Skin epidermis (tissue), 12 donors: ENCODE measurements around the gene AFF3.

Source experiments
- H3K27ac ChIP-seq, 21 experiments: fragments of 200-600 bp; sonication (generic) in 11 of 21; one replicate each; pipeline ENCODE4 v1.5.0; 2020; ENCODE audit warnings: mild to moderate bottlenecking in 3 of 21, inconsistent platforms in 2 of 21, moderate library complexity in 2 of 21
- H3K4me3 ChIP-seq, 7 experiments: fragments of 200-600 bp; sonication (generic) in 2 of 7; one replicate each; pipeline ENCODE4 v1.5.0; 2020; ENCODE audit warnings: inconsistent platforms in 2 of 7, mild to moderate bottlenecking in 2 of 7, moderate library complexity in 1 of 7

The AFF3 gene

DNA sequence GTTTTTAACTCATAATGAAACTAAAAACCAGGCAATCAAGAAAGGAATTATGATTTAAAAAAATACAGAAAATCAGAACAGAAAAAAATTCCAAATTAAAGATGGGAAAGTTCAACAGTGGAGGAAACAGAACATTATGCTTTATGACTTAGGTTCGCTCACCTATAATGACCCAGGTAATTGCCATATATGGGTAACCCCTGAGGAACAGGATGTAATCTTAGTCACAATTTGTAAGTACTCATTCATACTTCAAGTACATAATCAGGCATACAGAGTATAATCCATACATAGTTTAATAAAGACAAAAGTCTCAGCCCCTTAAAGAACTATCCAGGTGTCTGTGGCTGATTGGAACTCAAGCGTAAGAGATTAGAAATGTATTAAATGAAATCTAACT is 159.6 kb downstream of the AFF3 start:
- Histone ChIP-seq H3K4me3 (no peak overlapping the region), H3K27ac (no peak overlapping the region)

DNA sequence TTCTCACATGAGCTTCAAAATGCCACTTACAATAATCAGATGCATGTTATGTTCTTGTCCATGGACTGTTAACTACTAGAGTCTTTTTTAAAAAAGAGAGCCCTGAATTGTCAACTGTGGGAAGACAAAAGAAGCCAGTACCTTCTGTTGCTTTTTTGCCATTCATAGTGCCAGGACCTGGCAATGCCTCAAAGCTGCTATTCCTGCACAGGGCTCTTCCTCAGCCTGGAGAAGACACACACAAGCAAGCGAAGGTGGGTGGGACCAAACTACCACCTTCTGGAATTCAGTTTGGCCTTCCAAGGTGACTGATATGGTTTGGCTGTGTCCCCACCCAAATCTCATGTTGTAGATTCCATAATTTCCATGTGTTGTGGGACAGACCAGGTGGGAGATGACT is 160.6 kb downstream of the AFF3 start:
- no peak overlapping the region for H3K4me3 ChIP-seq
- no peak overlapping the region for H3K27ac ChIP-seq

DNA sequence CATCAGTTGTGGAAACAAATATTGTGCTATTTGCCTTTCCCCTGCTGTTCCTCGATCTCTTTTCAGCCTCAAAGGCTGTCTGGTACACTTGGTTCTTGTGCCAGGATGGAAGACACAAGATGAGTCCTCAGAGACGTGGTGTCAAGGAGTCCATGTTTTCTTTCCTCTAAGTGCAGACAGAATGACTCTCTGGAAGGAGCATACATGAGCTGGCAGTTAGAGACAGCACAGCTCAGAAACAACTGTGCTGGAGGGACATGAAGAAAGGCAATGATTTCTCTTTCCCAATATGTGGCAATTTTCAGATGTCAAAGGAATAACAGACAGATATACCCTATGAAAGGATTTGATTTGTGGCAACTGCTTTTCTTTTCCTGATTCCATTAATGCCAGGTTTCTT is 162.2 kb downstream of the AFF3 start:
- H3K27ac ChIP-seq = no peak overlapping the region
- no peak overlapping the region for H3K4me3 ChIP-seq

DNA sequence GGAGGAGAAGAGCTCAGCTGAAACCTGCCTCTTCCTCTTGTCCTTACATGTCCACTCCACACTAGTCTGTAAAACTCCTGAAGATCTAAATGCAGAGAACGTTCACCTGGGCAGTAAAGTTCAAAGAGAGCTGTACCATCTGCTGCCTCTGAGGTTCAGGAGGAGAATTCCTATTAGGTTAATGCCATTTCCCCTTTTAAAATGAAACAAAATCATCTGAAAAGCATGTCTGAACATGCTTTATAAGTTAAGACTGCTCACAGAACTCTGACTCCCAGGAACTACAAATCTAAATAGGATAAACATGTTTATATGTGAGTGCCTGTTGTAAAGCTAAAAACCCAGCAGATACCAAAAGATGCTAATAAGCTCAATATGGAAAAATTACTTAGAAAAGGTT is 164.4 kb downstream of the AFF3 start:
- no peak overlapping the region for H3K27ac ChIP-seq
- no peak overlapping the region for H3K4me3 ChIP-seq

DNA sequence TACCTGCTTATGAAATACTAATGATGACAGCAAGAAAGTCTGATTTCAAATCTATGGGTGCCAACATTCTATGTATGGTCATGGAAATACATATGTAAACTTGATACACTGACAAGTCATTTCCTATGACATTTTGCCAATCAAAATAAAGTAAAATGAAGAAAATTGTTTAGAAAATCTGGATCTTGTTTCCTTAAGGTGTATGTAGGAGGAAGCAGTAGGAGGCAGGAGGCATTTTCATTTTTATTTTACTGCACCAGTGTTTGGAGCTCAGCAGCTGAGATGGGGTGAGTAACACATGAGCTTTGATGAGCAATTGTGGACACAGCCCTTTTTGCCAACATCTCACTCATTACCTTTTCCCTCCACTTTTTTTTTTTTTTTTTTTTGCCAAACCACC is 167.0 kb downstream of the AFF3 start:
- no peak overlapping the region for H3K4me3 ChIP-seq
- no peak overlapping the region for H3K27ac ChIP-seq

DNA sequence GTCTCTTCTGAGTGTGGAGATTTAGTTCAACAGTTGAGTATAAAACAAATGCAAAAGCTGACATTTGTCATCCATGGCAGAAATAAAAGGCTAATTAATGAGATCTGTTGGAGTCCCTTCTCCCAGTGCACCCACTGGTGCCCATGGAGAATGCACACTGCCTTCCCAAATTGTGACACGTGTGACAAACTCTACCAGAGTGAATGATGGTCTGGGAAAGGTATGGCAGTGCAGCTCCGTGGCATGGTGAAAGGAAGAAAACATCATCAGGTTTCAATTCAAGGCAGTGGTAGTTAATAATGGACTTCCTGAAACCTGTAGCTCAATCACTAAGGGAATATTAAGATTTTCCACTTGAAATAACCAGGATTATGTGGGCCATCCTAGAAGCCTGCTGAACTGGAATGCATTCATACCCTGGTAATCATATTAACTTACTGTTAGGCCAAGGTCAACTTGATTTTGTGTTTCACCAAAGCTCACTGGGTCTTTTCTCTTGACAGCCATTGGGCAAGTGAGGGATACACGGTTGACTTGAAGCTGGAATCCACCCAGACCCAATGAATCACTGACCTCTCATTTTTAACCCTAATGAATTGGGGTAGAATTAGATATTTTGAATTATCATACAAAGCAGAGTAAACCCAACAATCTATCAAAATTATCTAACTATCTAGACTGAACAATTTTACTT is 167.6 kb downstream of the AFF3 start:
- no peak overlapping the region for H3K27ac ChIP-seq
- no peak overlapping the region for H3K4me3 ChIP-seq

DNA sequence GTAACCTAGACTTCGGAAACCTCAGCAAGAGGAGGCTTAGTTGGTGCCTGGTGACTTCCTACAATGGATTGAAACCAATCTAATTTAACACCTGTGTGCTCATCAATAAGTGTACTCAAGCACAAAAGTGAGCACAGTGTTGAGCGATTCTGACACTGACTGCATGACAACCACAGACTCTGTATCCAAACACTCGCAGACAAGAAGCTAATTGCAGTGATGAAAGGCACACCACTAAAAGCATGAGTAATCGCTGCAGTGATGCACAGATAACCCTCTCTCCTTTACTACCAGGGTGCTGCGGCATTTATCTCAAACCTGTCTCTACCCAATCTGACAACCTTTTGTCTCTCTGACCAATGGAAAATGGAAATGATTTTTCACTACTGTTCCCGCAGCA is 168.1 kb downstream of the AFF3 start:
- H3K4me3 ChIP-seq = no peak overlapping the region
- no peak overlapping the region for H3K27ac ChIP-seq

DNA sequence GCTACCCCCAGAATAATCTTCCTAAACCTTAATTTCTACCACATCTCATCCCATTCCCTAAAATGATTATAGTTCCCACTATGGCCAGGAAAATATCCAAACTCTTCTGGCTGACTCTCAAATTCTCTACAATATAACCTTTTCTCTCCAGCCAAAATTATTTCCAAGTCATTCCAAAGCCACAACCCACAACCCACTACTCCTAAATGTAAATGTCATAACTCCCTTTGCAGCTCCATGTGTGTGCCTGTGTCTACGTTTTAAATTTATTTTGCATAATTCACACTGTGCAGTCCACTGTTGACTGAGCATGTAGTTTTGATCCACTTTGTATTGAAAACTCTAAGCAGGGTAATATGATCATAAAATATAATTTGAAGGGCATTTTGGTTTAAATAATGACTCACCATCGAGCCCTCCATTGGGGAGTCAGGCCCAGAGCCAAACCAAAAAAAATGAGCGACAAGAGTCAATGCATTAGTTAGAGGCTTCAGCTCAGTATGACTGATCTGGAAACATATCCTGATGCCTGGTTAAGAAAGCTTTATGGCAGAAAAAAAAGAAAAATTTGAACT is 171.0 kb downstream of the AFF3 start:
- H3K4me3 ChIP-seq = no peak overlapping the region
- H3K27ac ChIP-seq = no peak overlapping the region

DNA sequence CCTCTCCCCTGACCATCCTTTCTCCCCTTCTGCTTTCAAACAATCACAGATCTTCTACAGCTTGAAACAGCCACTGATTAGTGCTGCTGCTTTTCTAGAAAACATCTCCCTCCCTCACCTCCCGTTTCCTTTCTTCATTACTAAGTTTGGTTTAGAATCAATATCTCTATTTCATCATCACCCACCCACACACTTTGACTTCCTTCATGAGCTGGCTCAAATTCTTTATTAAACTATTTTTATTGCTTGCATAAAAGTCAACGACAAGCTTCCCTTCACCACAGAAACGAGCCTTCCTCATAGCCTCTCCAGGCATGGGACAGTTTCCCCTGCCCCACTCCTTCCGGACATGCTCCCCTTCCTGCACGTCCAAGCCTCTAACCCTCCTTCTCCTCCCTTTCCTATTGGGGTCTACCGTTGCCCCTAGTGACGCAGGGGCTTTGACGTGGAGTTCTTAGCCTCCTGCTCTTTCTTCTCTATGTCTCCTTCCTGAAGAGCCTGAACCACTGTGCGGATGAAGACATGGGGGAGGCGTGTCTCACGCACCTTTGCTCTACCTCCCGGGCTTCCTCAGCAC is 172.0 kb downstream of the AFF3 start:
- Histone ChIP-seq H3K27ac (no peak overlapping the region), H3K4me3 (no peak overlapping the region)

DNA sequence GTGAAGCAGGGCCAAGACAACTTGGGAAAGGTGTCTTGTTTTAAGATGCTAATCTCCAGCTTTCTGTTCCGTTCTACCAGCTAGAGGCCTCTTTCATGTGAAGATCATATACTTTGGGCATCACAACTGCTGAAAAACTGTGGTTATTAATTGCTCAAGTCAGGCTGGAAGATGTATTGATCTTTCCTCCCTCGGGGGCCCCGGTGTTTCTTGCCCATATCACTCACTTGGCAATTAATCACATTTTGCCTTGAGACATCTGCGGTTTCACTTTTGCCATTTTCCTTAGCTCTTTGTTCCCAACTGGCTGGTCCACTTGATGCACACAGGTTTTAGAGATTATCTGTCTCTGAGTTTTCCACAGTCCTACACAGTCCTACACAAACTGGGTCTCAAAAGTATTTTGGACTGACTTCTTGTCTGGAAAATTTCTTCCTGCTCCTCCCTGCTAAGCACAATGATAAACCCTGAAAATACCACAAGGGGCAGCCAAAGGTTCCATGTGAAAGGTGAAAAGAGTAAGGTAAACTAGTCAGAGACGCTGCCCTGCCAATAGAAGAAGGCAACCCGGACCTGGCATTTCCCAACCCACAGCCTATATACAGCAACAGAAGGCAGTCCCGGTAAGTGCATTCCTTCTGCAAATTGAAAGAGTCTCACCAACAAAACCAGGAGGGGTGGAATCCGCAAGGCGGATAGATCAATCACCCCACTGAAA is 181.0 kb downstream of the AFF3 start:
- Histone ChIP-seq H3K4me3 (no peak overlapping the region), H3K27ac (no peak overlapping the region)

DNA sequence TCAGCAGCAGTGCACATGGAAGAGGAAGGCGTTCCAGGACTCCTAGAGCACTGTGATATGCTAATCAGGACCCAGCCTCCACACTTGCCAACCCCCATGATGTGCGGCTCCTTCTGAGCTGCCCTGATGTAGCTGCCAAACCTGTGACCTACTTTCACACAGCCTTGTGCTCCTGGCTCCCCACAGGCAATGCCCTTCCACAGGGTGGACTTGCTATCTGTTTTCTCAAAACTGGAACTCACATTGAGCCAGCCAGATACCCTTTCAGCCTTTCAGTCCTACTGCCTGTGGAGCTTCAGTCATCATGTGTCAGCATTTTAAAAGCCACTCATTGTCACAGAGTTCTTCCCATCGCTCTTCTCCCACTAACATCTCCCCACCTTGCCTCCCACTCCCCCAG is 181.6 kb downstream of the AFF3 start:
- Histone ChIP-seq H3K27ac (no peak overlapping the region), H3K4me3 (no peak overlapping the region)

DNA sequence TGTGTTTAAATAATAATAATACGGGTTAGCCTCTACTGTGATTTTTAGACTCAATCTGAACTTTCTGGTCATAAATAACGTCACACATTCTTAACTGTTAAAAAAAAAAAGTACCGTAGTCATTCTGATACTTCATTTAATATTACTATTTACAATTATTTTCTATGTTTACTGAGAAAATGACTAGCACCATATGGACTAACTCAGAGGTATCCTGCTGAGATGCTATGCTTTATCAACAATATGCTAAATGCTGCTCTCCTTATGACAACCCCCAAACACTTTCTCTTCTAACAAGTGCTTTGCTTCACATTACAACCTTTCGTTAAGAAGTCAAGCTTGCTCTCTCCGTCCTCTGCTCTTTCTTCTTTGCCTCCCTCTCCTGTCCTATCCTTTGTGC is 182.1 kb downstream of the AFF3 start:
- no peak overlapping the region for H3K4me3 ChIP-seq
- H3K27ac ChIP-seq = no peak overlapping the region

DNA sequence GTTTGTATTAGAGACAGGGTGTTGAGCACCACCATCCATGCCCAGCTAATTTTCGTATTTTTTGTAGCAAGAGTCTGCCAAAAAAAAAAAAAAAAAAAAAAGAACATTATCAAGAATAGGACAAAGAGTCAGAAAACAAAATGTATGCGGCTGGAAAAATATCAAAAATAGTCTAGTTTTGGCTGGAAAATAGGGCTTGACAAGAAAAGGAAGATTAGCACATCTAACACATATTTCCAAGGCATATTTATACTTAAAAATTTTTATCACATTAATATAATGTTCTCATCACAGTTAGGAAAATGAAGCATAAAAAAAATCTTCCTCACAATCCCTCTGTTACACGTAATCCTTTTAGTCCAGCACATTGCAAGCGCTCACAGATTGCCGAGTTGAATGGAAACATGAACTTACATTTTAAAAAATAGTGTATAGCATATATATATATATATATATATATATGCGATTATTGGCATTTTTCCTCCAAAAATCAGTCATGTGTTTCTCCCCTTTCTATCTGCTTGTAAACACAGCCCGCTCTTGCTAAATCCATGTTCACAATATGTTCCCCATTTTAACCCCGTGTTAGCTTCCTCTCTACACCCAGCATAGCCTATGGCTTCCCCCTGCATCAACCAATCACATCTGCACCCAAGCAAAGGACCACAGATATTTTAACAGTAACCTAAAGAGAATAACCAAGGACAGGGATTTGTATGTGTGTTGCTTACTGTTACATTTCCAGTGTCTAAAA is 183.0 kb downstream of the AFF3 start:
- H3K27ac ChIP-seq = no peak overlapping the region
- H3K4me3 ChIP-seq = no peak overlapping the region

DNA sequence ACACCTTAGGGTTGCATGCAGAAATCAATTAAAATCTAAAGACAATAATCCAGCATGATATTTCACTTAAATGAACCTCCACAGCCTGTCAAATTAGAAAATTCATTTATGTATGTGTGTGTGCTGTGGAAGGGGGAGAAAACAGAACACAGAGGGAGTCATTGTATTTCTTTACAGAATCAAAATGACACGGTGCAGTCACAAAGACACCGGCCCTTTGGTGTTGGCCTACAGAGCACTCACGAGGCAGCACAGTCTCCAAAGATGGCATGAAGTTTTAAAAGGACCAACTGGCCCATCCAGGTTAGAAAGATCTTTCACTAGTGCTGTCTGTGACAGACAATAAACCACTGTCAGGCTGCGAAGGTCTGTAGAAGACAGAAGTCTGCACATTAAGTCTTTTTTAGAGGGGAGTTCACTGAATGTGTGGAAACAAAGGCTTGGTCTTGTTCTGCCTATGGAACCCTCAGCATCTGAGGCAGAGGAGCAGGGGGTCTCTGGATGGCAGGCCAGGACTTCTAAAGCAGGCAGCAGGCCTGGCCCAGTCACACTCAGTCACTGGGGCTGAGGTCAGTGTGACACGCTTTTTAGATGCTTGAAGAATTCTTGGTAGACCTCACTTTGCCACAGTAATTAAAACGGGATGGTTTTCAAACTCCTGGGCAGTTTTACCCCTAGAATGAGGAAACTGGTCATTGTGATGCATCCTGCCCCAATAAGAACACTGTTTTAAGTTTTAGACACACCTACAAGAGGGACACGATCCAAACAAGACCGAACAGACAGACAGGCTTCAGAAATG is 184.9 kb downstream of the AFF3 start:
- H3K27ac ChIP-seq = no peak overlapping the region
- H3K4me3 ChIP-seq = no peak overlapping the region

DNA sequence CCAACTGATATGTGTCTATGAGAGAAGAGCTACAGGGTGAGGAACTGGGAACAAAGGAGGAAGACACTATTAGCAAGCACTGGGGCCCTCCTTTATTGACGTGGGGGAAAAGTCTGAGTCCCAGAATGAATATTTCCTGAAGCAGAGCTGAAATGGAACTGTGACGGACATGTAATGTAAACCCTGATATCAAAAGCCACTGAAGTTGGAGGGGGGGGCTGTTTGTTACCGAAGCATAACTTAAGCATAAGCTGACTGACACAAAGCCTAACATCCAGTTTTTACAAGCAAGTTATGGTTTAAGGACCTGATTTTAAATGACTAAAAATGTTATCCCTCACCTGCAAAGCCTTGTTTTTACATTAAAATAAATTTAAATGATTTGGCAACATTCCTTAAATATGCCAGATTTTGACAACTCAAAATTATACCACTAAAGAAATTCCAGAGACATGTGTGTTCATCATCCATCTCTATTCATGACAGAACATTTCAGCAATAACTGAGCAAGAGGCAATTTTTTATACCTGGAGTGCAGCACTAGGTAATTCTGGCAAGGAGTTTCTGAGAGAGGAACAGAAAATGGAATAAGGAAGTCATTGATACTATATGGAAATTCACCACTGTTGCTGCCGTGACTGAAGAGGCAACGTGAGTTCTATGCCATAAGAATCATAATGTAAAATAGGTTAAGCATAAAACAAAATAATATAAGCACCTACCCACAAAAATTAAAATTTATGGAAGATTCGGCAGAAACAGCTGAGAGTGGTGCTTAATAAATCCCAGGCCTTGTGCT is 186.0 kb downstream of the AFF3 start:
- no peak overlapping the region for H3K4me3 ChIP-seq

DNA sequence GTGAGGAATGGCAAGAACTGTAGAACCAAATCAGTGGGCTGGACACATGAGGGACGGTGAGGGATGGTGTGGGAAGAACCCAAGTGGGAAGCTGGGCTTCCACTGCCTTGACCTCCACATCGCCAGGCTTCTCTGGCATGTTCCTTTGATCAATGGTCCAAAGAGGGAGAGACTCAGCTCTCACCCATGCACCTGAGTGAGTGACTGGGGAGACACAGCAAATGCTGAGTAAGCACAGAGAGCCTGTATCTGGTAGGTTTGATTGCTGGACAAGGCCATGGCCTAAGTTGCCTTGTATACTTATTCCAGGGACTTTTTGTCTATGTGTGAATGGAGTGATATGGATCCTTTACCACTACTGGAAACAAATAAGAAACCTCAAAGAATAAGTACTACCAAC is 188.6 kb downstream of the AFF3 start:
- Histone ChIP-seq H3K4me3 (no peak overlapping the region), H3K27ac (no peak overlapping the region)

More for the DNA sequence above, 186.0 kb downstream of the AFF3 start:
- H3K27ac ChIP-seq = no peak overlapping the region

DNA sequence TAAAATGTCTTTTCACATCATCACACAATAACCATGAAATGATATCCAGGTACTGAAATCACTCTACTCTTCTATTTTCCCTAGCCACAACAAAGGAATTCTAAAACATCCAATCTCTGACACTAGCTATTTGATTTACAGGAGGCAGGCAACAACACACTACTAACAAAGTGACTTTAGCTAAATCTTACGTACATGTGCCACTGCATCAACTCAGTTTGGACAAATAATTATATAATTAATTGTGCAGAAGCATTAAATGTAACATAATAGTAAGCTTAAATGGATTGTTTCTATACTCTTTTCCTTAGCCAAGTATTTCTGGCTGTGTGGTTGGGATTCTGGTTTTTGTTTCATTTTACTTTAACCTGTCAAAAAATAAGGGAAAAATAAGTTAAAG is 192.4 kb downstream of the AFF3 start:
- H3K27ac ChIP-seq = no peak overlapping the region
- H3K4me3 ChIP-seq = no peak overlapping the region

DNA sequence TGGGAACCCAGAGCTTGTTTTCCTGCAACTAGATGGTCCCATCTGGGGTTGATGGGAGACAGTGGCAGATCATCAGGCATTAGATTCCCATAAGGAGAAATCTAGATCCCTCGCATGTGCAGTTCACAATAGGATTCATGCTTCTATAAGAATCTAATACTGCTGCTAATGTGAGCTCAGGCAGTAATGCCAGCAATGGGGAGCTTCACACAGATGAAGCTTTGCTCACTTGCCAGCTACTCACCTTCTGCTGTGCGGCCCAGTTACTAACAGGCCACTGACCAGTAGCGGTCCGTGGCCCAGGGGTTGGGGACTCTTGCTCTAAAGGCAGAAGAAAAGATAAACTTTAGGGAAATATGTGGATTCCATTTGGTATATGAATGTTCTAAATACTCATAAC is 192.9 kb downstream of the AFF3 start:
- H3K27ac ChIP-seq = no peak overlapping the region
- no peak overlapping the region for H3K4me3 ChIP-seq

DNA sequence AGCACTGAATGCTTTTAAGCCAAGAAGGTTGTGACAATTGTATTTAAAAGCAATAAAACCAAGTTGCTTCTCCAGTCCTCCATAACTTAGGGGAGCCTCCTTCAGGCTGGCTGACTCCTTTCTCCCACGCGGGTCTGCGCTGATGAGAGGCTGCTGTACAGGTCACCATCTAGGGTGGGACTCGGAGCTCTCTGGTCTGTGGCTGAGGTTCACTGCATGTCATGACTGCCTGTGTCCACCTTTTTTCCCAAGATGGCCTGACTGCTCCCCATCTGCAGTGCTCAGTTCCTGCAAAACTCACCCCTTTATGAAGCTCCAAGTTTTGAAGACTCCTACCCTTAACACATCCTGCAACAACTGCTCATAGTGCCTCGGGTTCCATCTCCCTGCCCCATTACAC is 194.4 kb downstream of the AFF3 start:
- H3K27ac ChIP-seq = no peak overlapping the region
- H3K4me3 ChIP-seq = no peak overlapping the region
